Cardiac septum (tissue), 1 donor: ENCODE results near the gene PLXNA4. TPM values are rescaled to one million over a fixed set of nuclear protein-coding genes. Genes with fewer than 3 reads are reported as not detected.

Experiments
- DNase-seq: peaks from one replicate; pipeline ENCODE4 v3.0.0-alpha.2; 2020; ENCODE audit warnings: low spot score
- intact Hi-C: fragments of 100-400 bp; cut with DNase I; formaldehyde crosslinking; loops from one replicate; pipeline ENCODE4 v1.14.0; 2022
- total RNA-seq: library from RNA; stranded (reverse); fragmentation: NEBNext Ultra II Directional; extraction: Animal tissue kit (Norgen Biotek cat#: 25700); gene quantifications from one replicate; pipeline ENCODE4 v1.2.1, GENCODE V29; 2021
- donor health status: DM: no; HTN: no; CAD: no.

PLXNA4 gene
- total RNA-seq, 1 donor from 2014 or later, result 12.8 TPM

GRCh38 chr7:132571970-132572369 lies 4.3 kb downstream of the PLXNA4 start:
- DNase-seq, result no peak
- intact Hi-C loops, result no loop called here

GRCh38 chr7:132569884-132570614 lies 6.2 kb downstream of the PLXNA4 start:
- DNase-seq, result no peak
- intact Hi-C loops, result no loop called here

GRCh38 chr7:132568962-132569361 lies 7.3 kb downstream of the PLXNA4 start:
- intact Hi-C loops, result no loop called here
- DNase-seq, result no peak

GRCh38 chr7:132565885-132566284 lies 10.4 kb downstream of the PLXNA4 start:
- intact Hi-C loops, result no loop called here

GRCh38 chr7:132565441-132565840 lies 10.8 kb downstream of the PLXNA4 start:
- intact Hi-C loops, result no loop called here
- no peak for DNase-seq

More at GRCh38 chr7:132565885-132566284, 10.4 kb downstream of the PLXNA4 start:
- DNase-seq, result no peak

- no peak for DNase-seq
- intact Hi-C loops, result no loop called here
Observed at GRCh38 chr7:132564849-132565248, 11.4 kb downstream of the PLXNA4 start.

- DNase-seq, result no peak
- intact Hi-C loops, result no loop called here
Observed at GRCh38 chr7:132564090-132564489, 12.2 kb downstream of the PLXNA4 start.

GRCh38 chr7:132562690-132563089 lies 13.6 kb downstream of the PLXNA4 start:
- intact Hi-C loops, result no loop called here
- no peak for DNase-seq

- intact Hi-C loops, result no loop called here
- no peak for DNase-seq
Observed at GRCh38 chr7:132561763-132562162, 14.5 kb downstream of the PLXNA4 start.

GRCh38 chr7:132560825-132561529 lies 15.3 kb downstream of the PLXNA4 start:
- intact Hi-C loops, result no loop called here
- no peak for DNase-seq

- intact Hi-C loops, result no loop called here
- no peak for DNase-seq
Observed at GRCh38 chr7:132560105-132560504, 16.2 kb downstream of the PLXNA4 start.

- intact Hi-C loops, result no loop called here
- DNase-seq, result no peak
Observed at GRCh38 chr7:132558815-132559214, 17.5 kb downstream of the PLXNA4 start.

GRCh38 chr7:132557489-132558044 lies 18.7 kb downstream of the PLXNA4 start:
- no peak for DNase-seq
- intact Hi-C loops, result no loop called here

- intact Hi-C loops, result no loop called here
- no peak for DNase-seq
Observed at GRCh38 chr7:132554446-132554845, 21.8 kb downstream of the PLXNA4 start.

GRCh38 chr7:132553031-132553430 lies 23.2 kb downstream of the PLXNA4 start:
- intact Hi-C loops, result no loop called here
- DNase-seq, result no peak

GRCh38 chr7:132551886-132552285 lies 24.4 kb downstream of the PLXNA4 start:
- intact Hi-C loops, result no loop called here

GRCh38 chr7:132551439-132551838 lies 24.8 kb downstream of the PLXNA4 start:
- intact Hi-C loops, result no loop called here
- DNase-seq, result no peak

More at GRCh38 chr7:132551886-132552285, 24.4 kb downstream of the PLXNA4 start:
- DNase-seq, result no peak

GRCh38 chr7:132548489-132549078 lies 27.7 kb downstream of the PLXNA4 start:
- intact Hi-C loops, result no loop called here
- DNase-seq, result no peak

- intact Hi-C loops, result no loop called here
- no peak for DNase-seq
Observed at GRCh38 chr7:132547821-132548220, 28.4 kb downstream of the PLXNA4 start.

- intact Hi-C loops, result no loop called here
- no peak for DNase-seq
Observed at GRCh38 chr7:132546366-132547127, 29.7 kb downstream of the PLXNA4 start.
